ENCODE data around the gene ABHD14A. TPM values are rescaled to one million over a fixed set of nuclear protein-coding genes. Genes with fewer than 3 reads are reported as not detected.

ABHD14A gene
- total and polyA plus RNA-seq, 10 donors, result 8.7 to 26.7 (median 15.0) TPM

DNA sequence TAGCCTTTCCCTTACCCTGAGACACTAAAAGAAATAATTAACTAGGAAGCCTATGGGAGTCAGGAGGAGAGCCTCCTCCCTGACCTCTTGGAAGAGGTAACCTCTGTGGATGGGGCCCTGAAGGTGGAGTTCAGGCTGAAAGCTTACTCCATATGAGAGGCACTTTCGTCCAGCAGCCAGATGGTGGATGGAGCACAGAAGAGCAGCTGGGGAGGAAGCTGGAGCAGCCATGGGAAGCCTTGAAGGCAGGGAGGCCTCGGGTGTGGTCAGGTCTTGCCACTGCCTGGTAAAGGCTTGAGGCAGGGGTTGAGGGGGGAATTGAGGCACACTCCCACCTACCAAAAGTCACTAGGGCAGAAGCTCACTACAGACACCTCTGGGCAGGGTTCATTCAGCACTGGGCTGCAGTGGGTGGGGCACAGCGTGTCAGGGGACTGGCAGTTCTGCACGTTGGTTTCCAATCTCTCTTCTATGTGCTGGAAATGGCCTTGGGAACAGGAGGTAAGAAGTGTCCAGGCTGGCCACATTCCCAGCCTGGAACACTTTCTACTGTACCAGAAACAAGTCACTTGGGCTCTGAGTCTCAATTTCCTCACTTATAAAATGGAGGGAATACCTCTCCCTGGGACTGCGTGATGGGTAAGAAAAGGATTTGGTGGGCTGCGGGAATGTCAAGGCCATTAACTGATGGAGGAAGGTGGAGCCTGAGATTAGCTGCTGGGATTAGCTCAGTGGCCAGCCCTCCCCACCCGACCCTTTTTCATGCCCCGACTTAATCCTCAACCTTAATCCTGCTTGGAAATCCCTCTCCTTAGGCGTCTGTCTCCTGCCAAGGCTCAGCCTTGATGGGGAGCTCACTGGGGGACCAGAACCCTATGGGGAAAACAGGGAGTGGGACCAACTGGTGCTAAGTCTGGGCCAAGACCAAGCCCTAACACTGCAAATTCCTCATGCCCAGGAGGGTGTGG lies 13.0 kb upstream of the ABHD14A start:
- Histone ChIP-seq H3K4me3 (no peak overlapping the region), H3K9me3 (no peaks in the 10 kb centered on the region), H3K27ac (peak overlapping the region in 2 of 8 donors; percentile 15), H3K4me1 (peaks cover 0 to 52% (median 22%) of the 10 kb centered on the region in 6 donors), H3K27me3 (replicated peaks in 1 of 7) (peaks cover 0 to 17% (median 0%) of the 10 kb centered on the region in 7 donors), H3K36me3 (peaks cover 0 to 34% (median 0%) of the 10 kb centered on the region in 6 donors)
- DNase-seq, result no peak
- TF ChIP-seq POLR2A (IDR thresholded peaks at IDR 0.05), result no peak
- TF ChIP-seq POLR2AphosphoS5 (IDR thresholded peaks at IDR 0.05), result no peak
- TF ChIP-seq, protein P1, sequence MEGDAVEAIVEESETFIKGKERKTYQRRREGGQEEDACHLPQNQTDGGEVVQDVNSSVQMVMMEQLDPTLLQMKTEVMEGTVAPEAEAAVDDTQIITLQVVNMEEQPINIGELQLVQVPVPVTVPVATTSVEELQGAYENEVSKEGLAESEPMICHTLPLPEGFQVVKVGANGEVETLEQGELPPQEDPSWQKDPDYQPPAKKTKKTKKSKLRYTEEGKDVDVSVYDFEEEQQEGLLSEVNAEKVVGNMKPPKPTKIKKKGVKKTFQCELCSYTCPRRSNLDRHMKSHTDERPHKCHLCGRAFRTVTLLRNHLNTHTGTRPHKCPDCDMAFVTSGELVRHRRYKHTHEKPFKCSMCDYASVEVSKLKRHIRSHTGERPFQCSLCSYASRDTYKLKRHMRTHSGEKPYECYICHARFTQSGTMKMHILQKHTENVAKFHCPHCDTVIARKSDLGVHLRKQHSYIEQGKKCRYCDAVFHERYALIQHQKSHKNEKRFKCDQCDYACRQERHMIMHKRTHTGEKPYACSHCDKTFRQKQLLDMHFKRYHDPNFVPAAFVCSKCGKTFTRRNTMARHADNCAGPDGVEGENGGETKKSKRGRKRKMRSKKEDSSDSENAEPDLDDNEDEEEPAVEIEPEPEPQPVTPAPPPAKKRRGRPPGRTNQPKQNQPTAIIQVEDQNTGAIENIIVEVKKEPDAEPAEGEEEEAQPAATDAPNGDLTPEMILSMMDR (IDR thresholded peaks at IDR 0.05 in 8 of 11, conservative IDR thresholded peaks at IDR 0.05 in 3 of 11), result no peak
- WGBS, 5 donors, result 56 to 70% (median 68%) methylated on average over 9 of the region's 9 CpGs
- intact Hi-C loops (cut with DNase I; ENCODE audit: low total_unique reads), result no loop called here

DNA sequence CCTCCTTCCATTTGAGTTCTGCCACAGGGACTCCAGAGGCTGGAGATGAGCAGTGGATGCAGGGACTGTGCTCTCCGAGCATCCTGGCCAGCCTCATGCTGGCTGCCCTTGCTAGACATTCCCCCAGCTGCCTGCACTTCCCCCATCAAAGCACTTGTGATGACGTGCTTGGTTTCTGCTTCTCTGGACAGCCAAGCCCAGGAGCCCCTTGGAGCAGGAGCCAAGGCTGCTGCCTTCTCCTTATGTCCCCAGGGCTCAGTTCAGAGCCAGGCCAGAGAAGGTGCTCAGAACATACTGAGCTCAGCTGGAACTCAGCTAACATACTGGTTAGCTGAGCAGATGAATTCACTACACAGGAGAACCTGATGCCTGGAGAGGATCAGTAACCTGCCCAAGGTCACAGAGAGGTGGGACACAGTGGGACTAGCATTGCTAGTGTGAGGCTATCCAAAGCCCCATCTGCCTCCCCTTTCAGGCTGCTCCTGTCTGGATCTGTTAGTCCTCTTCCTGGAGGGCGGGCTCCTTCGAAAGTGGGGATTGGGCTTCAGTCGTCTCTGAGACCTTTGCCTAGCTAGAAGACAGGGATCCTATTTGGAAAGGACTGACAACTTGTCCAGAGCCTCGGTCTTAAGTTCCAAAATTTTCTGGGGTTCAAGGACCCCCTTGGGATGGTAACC lies 11.9 kb upstream of the ABHD14A start:
- DNase-seq, result no peak
- no peak overlapping the region for H3K27ac ChIP-seq
- intact Hi-C loops (cut with DNase I; ENCODE audit: low total_unique reads), result no loop called here

DNA sequence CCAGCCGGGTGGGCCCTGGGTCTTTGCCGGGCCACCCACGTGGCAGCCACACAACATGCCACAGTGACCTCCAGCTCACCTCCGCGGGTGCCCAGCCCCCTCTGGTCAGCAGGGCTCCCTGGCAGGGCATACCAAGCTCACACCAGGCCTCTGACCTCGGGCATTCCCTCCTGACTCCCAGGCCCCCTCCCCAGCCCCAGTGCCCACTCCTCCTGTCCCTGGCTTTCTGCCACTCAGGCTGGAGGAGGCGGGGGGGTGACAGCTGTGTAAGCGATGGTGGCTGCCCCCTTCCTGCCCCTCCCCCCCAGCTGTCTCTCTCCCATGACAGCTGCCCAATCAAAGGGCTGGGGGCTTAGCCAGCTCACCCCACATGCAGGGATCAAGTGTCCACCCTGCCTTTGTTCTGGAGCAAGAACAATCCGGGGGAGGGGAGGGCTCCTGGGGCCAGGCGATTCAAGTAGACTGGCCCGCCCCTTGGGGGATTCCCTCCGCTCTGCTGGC lies 10.9 kb upstream of the ABHD14A start:
- 62 to 86% (median 81%) methylated on average over 9 to 12 of the region's 12 CpGs for WGBS, 5 donors
- Histone ChIP-seq H3K4me1 (peaks cover 0 to 62% (median 35%) of the 10 kb centered on the region in 6 donors), H3K4me3 (no peak overlapping the region), H3K9me3 (no peaks in the 10 kb centered on the region), H3K36me3 (peaks cover 0 to 20% (median 0%) of the 10 kb centered on the region in 6 donors), H3K27me3 (replicated peaks in 1 of 7) (peaks cover 0 to 18% (median 0%) of the 10 kb centered on the region in 7 donors), H3K27ac (no peak overlapping the region)
- DNase-seq, result no peak
- intact Hi-C loops (cut with DNase I; ENCODE audit: low total_unique reads), result no loop called here
- no peak for TF ChIP-seq POLR2AphosphoS5 (IDR thresholded peaks at IDR 0.05)
- no peak for TF ChIP-seq POLR2A (IDR thresholded peaks at IDR 0.05)
- TF ChIP-seq, protein P1 (IDR thresholded peaks at IDR 0.05 in 8 of 11, conservative IDR thresholded peaks at IDR 0.05 in 3 of 11), result no peak

More for the DNA sequence above, 11.9 kb upstream of the ABHD14A start:
- 77 to 86% (median 84%) methylated on average over 5 to 6 of the region's 6 CpGs for WGBS, 5 donors
- H3K36me3 ChIP-seq, result peaks cover 0 to 30% (median 0%) of the 10 kb centered on the region in 6 donors
- peaks cover 0 to 52% (median 27%) of the 10 kb centered on the region in 6 donors for H3K4me1 ChIP-seq
- no peaks in the 10 kb centered on the region for H3K9me3 ChIP-seq
- H3K27me3 ChIP-seq (replicated peaks in 1 of 7), result peaks cover 0 to 15% (median 0%) of the 10 kb centered on the region in 7 donors
- TF ChIP-seq POLR2A (IDR thresholded peaks at IDR 0.05) (no peak), POLR2AphosphoS5 (IDR thresholded peaks at IDR 0.05) (no peak)
- TF ChIP-seq, protein P1 (IDR thresholded peaks at IDR 0.05 in 8 of 11, conservative IDR thresholded peaks at IDR 0.05 in 3 of 11), result no peak
- no peak overlapping the region for H3K4me3 ChIP-seq

Measured in spleen (tissue), 11 donors.